Mucosa of gallbladder (tissue), 1 donor: ENCODE measurements around the gene SETD7. TPM values are rescaled to one million over a fixed set of nuclear protein-coding genes. Genes with fewer than 3 reads are reported as not detected.

Source experiments
- DNase-seq: peaks from one replicate; pipeline ENCODE4 v3.0.0-alpha.2; 2020; ENCODE audit warnings: low spot score
- total RNA-seq: library from RNA; stranded (reverse); gene quantifications from one replicate; pipeline ENCODE4 v1.2.1, GENCODE V29; 2021
- donor health status: DM: no; HTN: no; CAD: no.

The SETD7 gene
- total RNA-seq, 1 donor from 2014 or later = 63.0 TPM

DNA sequence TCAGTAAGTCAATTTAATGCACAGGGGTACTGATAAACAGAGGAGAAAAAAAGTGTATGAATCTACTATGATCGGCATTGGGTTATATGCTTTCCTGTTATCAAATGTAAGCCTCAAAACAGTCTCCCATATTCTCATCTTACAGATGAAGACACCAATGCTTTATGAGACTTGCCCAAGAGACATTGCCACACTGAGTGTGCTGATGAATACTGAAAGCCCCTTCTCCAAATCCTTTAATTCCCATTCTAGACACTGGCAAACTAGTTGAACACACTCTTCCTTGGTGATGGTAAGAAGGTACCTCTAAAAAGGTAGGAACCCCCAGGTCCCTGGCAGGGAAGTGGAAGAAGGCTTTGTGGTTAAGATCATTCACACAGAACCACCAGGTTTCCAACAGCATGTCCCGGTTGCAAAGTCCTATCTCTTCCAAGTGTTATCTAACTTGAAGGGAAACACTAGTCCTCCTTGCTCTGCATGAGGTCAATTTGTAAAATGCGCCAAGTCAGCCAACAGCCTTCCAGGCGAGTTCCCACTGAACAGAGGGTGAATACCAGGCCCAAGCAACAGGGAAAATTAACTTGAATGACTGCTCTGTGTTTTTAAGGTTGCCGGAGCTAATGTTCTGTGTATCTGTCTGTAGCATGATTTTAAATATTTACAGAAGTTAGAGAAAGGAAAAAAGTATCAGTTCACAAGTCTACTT lies 5.1 kb downstream of the SETD7 start:
- peak; percentile 27 for DNase-seq

DNA sequence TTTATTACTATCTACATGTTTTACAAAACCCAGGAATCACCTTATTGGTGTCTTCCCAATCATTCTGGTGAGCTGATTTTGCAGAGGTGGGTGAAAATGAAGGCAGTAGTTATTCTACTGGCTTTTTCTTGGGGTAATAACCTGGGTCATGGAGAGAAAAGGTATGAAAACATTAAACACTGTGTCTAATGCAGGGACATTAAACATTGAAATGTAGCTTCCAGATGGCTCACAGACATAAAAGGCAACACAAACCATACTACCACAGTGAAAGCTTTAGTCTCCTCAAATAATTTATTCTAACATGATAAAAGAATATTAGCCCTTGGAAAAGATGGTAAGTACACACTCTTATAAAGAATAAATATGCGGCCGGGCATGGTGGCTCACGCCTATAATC lies 8.0 kb downstream of the SETD7 start:
- DNase-seq = no peak

DNA sequence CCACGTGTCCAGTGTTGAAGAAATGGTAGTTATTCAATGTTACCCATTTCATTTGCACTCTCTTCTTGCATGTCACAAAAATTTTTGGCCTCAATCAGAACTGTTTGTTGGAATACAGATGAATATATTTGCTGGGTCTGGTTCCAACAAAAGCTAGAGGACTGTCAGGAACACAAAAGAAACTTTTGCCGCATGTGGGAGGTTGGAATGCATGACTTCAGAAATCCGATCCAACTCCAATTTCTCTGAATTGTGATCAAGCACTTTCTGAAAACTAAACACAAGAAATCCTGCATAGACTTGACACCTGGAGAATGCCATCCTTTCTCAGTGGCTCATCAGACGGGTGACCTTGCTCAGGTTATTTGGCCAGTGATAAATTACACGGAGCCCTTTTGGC lies 15.4 kb downstream of the SETD7 start:
- no peak for DNase-seq

DNA sequence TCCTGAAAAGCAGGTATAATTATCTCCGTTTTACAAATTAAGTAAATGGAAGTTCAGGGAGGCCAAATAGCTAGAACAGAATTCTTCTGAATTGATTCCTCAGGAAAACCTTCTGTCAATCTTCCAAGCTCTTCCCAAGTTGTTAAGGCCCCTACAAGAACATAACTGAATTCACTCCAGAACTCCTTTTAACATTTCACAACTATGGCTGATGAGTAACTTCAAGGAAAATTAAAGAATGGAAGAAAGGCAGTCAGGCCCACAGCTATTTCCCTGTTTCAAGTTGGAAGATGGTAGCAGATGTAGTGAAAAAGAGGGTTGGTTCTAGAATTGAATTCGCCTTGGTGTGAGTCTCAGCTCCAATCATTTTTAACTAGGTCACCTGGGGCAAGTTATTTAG lies 15.9 kb downstream of the SETD7 start:
- no peak for DNase-seq

DNA sequence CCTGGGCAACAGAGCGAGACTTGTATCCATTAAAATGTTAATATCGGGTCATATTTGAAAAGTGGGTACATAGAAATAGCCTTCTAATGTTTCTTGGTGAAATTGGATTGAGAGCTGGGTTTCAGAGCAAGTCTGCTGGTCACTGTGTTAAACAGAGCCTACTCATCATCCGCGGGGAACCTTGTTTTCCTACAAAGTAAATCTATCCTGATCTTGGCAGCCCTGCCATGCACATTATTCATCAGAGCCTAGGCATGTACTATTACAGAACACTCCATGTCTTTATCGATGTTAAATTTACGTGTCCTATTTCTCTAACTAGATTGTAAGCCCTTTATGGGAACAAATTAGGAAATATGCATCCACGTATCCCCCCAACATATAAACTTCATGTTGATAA lies 18.7 kb downstream of the SETD7 start:
- no peak for DNase-seq

DNA sequence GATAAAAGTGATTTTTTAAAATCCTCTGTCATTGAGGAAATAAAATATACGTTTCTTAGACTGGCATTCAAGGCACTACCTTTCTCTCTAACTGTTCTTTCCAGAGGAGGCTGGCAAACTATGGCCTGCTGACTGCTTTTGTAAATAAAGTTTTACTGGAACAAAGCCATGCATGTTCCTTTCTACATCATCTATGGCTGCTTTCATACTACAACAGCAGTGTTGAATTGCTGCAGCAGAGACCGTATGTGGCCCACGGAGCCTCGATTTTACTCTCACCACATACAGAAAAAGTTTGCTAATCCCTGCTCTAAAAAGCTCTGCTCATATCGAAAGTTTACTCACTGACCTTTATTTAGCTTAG lies 20.2 kb downstream of the SETD7 start:
- DNase-seq = no peak

DNA sequence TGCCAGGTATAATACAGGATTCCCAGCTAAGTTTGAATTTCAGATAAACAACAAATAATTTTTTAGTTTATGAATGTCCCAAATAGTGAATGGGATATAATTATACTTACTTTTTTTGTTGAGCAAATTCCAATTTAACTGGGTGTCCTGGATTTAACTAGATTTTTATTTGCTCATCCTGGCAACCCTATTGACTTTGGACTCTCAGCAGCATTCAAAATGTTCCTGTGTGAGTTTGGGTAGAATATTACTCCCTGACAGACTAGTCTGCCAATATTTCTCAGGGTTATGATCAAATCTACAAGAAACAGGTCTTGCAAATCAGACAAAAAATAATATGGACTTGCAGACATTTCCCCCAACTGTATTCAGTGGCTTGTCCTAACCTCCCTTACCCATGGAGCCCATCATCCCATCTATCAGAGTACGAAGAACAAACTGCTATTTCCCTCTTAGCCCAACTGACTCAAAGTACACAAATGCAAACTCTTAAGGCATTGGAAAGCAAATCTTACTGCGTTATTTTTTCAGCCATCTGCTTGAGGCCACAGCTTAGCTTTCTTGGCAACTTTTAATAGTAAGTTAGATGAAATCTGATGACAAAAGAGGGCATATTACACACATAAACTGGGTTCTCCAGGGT lies 20.7 kb downstream of the SETD7 start:
- DNase-seq = no peak

DNA sequence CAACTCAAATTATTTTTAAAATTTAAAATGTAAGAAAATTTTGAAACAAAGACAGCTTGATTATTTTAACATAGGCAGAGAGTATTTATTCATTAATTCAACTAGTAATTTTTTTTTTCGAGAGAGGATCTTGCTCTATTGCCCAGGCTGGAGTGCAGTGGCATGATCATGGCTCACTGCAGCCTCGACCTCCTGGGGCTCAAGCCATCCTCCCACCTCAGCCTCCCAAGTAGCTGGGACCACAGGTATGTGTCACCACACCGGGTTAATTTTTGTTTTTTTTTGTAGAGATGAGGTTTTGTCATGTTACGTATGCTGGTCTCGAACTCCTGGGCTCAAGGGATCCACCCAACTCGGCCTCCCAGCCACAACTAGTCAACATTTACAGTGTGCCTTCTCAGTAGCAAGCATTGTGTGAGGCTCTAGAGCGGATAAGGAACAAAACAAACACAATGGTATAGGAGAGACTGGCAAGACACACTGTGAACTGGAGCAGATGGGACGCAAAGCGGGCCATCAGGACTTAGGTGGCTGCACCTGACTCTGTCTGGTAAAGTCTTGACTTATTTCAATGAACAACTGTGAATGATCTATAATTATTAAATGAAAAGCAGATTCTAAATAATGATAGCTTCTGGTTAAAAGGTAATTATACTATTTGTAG lies 21.6 kb downstream of the SETD7 start:
- DNase-seq = no peak

DNA sequence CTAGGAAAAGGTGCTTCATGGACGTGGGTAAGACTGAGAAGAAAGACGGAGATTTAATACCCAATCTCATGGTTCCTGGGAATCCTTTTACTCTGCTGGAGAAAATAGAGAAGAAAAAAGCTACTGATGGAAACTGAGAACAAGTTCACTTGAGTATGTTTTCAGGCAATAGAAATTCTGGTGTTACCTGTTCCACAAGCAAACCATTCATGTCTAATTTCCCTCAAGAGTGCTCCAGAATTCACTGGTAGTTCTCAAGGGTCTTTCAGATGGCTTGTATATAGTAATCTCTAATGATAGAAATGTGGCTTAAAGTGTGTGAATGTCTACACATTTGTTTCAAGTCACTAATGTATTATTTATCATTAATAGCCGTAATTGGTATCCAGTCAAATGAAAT lies 22.5 kb downstream of the SETD7 start:
- DNase-seq = no peak

DNA sequence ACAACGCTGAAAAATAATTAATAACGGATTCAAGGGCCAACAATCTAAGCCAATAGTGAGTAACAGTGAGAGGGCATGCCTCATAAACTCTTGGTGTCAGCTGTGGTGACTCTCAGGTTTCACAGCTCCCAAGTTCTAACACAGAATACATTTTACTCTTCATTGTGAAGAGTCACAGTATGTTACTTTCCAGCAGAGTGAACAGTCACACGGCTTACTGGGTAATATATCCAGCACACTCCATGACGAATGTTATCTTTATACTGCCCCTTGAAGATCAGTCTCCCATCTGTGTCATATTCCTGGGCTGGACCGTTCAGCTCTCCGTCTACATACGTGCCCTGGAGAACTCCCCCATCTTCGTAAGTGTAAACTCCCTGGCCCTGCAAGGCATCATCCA lies 23.1 kb downstream of the SETD7 start:
- DNase-seq = no peak

DNA sequence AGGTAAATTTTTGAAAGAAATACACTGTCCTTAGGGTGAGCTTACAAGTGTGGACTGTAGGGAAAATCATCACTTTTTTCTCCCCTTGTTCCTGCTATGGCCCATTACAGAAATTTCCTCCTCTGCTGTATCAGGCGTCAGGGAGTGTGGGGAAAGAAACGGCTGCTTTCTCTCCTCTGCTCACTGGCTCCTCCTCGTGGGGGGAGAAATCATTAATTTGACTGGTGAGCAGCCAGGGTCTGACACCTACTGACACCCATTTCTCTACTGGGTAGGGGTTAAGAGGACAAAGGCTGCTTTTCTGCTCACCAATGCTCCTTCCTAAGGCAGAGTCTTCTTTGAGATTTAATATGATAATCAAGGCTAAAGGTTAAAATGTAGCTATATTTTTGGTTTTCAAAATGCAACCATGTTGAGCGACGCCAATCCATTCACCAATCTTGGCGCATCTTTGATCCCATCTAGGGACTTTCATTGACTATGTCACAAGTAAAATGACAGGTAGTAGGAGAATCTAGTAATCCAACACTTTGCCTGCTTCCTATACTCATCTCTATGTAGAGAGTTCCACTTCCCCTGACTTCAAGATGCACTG lies 25.1 kb downstream of the SETD7 start:
- peak; percentile 65 for DNase-seq

DNA sequence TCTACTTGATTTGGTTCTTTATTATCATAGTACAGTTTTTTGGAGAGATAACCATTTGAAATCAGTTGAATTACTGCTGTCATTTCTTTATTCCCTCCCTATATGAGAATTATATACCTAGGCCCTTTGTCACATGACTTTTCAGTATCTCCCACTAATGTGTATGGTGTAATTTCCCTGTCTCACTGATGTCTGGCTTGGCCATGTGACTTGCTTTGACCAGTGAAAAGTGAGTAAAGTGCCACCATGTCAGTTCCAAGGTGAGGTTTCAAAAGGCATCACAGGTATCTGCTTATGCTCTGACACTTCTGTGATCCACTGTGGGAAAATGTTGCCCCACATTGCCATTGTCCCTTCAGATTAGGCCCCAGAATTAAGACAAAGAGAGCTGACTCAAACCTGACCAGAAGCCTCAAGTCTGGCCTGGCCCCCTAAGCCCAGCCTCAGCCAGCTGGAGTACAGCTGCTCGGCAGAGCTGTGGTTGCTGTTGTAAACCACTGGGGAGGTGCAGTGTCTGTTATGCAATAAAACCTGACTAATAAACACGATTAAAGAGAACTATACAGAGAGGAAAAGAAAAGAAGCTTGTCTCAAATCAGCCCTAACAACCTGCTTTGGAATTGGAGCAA lies 27.5 kb downstream of the SETD7 start:
- peak; percentile 29 for DNase-seq

DNA sequence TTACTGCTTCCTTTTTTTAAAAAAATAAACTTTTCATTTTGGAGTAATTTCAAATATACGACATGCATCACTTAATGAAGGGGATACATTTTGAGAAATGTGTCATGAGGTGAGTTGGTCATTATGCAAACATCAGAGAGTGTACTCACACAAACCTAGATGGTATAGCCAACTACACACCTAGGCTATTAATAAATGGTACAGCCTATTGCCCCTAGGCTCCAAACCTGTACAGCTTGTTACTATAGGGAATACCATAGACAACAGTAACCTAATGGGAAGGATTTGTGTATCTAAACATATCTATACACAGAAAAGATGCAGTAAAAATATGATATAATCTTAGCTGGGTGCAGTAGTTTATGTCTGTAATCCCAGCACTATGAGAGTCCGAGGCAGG lies 29.1 kb downstream of the SETD7 start:
- no peak for DNase-seq

DNA sequence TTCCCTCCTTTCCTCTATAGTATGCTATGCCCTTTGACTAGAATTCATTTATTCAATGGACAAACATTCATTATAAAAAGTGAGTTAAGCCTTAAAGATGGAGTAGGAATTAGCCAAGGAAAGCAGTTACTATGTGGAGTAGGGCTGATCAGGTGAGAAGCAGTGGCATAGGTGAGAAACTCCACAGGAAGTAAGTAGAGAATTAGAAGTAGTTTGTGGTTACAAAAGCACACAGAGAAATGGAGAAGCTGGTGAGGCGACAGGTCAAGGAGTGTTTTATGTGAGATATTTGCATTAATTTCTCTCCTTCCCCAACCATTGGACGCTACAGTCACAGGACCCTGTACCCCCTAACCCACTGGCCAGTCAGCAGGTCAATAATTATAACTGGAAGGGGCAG lies 30.6 kb downstream of the SETD7 start:
- DNase-seq = no peak

DNA sequence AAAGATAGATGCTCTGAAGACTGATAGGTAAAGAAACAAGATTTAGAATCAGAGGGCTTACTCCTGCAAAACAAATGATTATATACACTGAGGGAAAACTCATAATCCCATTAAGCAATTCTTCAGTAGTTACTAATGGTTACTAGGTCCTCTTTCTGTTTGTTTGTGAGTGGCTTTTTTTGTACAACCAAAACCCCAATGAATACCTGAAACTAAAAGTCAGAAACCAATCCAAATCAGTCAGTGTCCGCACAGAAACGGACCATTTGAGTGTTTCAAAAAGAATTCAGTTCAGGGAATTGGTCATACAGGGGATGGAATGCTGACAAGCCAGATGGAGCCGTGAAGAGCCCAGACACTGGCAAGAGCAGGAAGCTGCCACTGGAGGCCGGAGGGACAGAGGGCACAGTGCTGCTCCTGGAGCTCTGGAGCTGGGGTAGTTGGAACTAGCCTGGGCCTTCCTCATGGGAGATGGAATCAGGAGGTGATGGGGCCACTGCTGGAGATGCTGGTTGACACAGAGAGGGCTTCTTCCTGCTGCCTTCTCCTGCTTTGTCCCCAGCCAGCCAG lies 31.9 kb downstream of the SETD7 start:
- DNase-seq = no peak

DNA sequence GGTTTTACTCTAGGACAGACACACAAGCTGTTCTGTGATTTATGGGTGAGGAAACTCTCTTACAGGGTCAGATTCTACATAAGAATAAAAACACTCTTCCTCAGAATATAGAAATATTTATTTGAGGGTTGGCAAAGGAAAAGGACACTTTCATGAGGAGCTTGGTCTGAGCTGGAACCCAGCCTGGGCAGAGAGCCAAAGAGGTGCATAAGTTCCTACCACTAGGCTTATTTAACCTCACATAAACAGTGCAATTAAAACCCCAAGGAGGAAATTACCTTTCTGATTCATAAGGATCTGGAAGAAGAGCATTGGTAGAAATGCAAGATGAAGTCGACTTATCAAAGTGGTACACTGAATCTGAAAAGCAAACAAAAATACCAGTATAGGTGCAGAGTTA lies 32.9 kb downstream of the SETD7 start:
- DNase-seq = no peak

DNA sequence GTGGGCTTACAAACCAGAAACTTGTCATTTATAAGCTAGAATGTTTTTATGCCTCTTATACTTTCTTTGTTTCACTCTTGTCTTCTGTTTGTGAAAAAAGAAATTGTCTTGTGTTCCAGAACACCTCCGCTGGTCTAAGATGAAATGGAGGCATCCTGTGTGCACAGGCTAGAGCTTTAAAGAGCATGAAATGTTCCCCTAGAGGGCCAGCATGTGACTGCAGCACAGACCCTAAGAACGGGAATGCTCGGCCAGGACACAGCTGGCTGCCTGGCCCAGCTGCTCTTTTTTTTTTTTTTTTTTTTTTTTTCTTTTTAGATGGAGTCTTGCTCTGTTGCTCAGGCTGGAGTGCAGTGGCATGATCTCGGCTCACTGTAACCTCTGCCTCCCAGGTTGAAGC lies 33.6 kb downstream of the SETD7 start:
- no peak for DNase-seq

DNA sequence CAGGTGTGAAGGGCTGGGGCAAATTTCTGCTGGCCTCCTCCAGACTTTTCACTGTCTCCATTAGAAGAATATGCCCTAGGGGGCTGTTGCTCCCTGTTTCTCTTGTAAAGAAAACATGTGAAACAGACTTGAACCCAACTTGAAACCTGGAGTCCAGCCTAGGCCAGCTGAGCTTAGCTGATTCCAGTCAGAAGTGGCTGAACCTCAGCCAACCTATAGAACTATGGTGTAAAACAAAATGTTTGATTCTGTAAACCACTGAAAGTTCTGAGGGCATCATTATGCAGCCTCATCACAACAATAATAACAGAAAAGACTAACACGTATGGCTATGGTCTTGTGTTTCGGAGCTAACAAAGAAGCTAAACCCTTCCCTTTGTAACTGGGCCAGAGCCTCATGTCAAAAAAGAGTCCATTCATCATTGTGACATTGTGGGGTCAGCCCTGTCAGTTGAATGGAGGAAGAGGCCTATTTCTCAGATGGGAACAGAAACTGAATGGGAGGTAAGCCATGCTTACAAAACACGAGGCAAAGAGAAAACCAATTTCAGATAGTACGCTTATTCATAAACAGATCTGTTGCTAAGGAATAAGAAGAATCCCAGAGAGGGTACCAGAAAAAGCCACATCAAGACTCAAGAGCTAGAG lies 34.1 kb downstream of the SETD7 start:
- DNase-seq = no peak

DNA sequence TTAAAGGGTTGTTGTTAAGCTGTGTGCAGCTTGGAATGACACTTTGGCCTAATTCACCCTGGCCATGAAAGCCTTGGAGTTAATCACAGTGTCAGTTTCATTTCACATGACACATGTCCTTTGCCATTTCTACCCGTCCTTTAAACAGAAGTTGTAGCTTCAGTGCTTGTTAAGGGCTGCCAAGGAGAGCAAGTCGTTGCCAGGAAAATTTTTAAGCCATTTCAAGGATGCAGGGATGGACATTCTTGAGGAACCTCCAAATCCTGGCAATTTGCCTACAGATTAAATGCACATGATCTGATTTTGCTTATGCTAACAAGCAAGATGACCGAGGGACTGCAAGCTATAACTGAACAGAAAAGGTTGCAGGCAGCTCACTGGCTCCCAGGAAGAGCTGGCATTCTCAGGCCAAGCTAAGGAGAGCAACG lies 40.5 kb downstream of the SETD7 start:
- no peak for DNase-seq

DNA sequence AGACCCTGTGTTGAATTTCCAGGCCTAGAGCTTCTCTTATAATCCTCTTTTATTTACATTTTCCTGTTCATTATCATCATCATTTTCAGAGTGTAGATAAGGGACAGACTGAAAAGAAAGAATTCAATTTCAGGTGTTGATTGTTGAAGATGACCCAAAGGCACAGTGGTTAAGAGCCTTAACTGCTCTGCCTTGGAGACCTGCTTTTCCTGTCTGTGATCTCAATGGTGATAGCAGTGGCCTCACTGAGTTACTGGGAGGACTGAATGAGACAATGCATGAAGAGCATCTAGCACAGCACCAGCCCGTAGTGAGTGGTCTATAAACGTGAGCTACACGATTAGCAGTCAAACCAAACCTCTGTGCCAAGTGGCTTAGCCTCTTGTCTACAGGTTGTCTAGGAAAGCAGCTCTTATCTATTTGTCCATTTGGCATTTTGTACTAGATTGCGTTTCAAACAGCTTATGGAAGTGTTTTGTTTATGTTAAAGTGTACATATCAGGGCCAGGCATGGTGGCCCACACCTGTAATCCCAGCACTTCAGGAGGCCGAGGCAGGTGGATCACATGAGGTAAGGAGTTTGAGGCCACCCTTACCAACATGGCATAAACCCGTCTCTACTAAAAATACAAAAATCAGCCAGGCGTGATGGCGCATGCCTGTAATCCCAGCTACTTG lies 41.5 kb downstream of the SETD7 start:
- no peak for DNase-seq

DNA sequence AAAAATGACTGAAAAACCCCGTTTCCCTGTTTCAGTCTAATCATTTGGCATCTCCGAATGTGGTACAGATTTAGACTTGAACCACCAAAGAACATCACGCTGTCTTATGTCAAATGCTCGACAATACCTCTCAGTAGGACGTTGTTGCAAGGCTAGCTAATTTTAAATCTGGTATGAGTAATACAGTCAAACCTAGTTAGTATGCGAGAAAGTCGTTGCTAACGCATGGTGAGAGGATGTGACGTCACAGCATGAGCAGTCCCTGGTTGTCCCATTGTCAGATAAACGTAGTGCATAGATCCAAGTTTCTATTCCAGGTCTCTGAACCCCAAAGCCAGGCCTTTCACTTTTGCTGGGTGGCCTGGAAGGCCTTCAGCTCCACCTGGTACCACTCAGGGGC lies 44.7 kb downstream of the SETD7 start:
- no peak for DNase-seq
